ENCODE measurements around the gene PSMD12. TPM values are rescaled to one million over a fixed set of nuclear protein-coding genes. Genes with fewer than 3 reads are reported as not detected.
"Not testable (repeated sequence)": the region's sequence is repeated elsewhere in the genome, so short reads cannot be mapped to it uniquely, and the experiment has no call there.

The PSMD12 gene
- polyA plus RNA-seq, 1 donor from 2014 or later, result 24.1 TPM

DNA sequence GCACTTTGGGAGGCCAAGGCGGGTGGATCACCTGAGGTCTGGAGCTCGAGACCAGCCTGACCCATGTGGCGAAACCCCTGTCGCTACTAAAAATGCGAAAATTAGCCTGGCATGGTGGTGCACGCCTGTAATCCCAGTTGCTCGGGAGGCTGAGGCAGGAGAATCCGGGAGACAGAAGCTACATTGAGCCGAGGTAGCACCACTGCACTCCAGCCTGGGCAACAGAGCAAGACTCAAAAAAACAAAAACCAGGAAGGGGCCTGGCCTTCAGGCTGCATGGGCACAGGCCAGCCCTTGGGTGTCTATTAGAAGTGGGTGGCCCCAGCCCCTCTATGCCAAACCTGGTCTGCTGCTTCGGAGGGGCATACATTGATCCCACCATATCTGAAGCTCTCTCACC is 56.0 kb downstream of the PSMD12 start:
- H2AFZ ChIP-seq (ENCODE audit: low read depth, low read length), result no peak overlapping the region
- H3K36me3 ChIP-seq (ENCODE audit: insufficient read depth, low read length), result no peaks in the 10 kb centered on the region

DNA sequence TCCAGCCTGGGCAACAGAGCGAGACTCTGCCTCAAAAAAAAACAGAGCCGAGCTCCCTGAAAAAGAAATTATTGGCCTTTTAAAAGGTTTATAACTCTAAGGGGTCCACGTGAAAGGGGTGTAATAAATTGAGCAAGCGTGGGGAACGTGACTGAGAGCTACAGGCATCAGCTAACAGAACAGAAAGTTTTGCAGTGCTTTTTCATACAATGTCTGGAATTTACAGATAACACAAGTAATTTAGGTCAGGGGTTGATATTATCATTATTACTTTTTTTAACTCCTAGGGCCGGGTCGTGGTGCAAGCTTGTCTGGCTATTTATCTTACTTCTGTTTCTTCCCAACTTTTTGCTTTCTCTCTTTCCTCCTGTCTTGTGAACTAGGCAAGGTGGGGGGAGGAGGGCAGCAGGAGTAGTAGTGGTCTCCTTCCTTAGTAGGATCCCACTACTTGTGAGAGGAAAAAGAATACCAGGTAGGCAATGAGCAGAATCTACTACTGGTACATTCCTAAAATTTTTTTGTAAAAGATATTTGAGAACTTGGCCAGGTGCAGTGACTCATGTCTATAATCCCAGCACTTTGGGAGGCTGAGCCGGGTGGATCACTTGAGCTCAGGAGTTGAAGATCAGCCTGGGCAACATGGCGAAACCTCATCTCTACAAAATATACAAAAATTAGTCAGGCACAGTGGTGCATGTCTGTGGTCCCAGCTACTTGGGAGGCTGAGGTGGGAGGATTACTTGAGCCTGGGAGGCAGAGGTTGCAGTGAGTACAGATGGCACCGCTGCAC is 60.7 kb downstream of the PSMD12 start:
- H3K27me3 ChIP-seq (ENCODE audit: insufficient read depth, low read depth, low read length); H3K9me2 ChIP-seq (ENCODE audit: insufficient read depth, low read length); H2AFZ ChIP-seq (ENCODE audit: low read depth, low read length); H3K4me2 ChIP-seq (ENCODE audit: low read length); H3K36me3 ChIP-seq (ENCODE audit: insufficient read depth, low read length); H3K4me3 ChIP-seq (ENCODE audit: low read length); H4K20me1 ChIP-seq (ENCODE audit: insufficient read depth); H3K9me3 ChIP-seq (ENCODE audit: low read length); H3K27ac ChIP-seq (ENCODE audit: low read length); H3K9ac ChIP-seq (ENCODE audit: low read length); H3K79me2 ChIP-seq (replicated peaks; ENCODE audit: insufficient read depth, low read length); H3F3A ChIP-seq (ENCODE audit: insufficient read depth, low read length, poor library complexity, severe bottlenecking): not testable (repeated sequence)

More for the DNA sequence above, 56.0 kb downstream of the PSMD12 start:
- Histone ChIP-seq H3K9me2 (ENCODE audit: insufficient read depth, low read length) (no peaks in the 10 kb centered on the region), H3K27ac (ENCODE audit: low read length) (no peak overlapping the region), H3K4me3 (ENCODE audit: low read length) (no peak overlapping the region), H3K9ac (ENCODE audit: low read length) (no peak overlapping the region), H3K9me3 (ENCODE audit: low read length) (no peaks in the 10 kb centered on the region), H3F3A (ENCODE audit: insufficient read depth, low read length, poor library complexity, severe bottlenecking) (no peaks in the 10 kb centered on the region), H3K27me3 (ENCODE audit: insufficient read depth, low read depth, low read length) (no peaks in the 10 kb centered on the region), H4K20me1 (ENCODE audit: insufficient read depth) (no peaks in the 10 kb centered on the region), H3K4me2 (ENCODE audit: low read length) (no peak overlapping the region), H3K79me2 (replicated peaks; ENCODE audit: insufficient read depth, low read length) (no peaks in the 10 kb centered on the region)
- no peak for TF ChIP-seq TAF1 (IDR thresholded peaks at IDR 0.05; ENCODE audit: low read depth)
- no peak for TF ChIP-seq RAD21 (conservative IDR thresholded peaks at IDR 0.05)
- TF ChIP-seq, protein P1, sequence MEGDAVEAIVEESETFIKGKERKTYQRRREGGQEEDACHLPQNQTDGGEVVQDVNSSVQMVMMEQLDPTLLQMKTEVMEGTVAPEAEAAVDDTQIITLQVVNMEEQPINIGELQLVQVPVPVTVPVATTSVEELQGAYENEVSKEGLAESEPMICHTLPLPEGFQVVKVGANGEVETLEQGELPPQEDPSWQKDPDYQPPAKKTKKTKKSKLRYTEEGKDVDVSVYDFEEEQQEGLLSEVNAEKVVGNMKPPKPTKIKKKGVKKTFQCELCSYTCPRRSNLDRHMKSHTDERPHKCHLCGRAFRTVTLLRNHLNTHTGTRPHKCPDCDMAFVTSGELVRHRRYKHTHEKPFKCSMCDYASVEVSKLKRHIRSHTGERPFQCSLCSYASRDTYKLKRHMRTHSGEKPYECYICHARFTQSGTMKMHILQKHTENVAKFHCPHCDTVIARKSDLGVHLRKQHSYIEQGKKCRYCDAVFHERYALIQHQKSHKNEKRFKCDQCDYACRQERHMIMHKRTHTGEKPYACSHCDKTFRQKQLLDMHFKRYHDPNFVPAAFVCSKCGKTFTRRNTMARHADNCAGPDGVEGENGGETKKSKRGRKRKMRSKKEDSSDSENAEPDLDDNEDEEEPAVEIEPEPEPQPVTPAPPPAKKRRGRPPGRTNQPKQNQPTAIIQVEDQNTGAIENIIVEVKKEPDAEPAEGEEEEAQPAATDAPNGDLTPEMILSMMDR (IDR thresholded peaks at IDR 0.05; ENCODE audit: poor library complexity, severe bottlenecking), result no peak
- TF ChIP-seq SMC3 (conservative IDR thresholded peaks at IDR 0.05; ENCODE audit: poor library complexity), result no peak
- TF ChIP-seq EZH2 (IDR thresholded peaks at IDR 0.05; ENCODE audit: borderline replicate concordance, insufficient read depth, low read length, poor library complexity, severe bottlenecking), result no peak
- TF ChIP-seq, protein P2, sequence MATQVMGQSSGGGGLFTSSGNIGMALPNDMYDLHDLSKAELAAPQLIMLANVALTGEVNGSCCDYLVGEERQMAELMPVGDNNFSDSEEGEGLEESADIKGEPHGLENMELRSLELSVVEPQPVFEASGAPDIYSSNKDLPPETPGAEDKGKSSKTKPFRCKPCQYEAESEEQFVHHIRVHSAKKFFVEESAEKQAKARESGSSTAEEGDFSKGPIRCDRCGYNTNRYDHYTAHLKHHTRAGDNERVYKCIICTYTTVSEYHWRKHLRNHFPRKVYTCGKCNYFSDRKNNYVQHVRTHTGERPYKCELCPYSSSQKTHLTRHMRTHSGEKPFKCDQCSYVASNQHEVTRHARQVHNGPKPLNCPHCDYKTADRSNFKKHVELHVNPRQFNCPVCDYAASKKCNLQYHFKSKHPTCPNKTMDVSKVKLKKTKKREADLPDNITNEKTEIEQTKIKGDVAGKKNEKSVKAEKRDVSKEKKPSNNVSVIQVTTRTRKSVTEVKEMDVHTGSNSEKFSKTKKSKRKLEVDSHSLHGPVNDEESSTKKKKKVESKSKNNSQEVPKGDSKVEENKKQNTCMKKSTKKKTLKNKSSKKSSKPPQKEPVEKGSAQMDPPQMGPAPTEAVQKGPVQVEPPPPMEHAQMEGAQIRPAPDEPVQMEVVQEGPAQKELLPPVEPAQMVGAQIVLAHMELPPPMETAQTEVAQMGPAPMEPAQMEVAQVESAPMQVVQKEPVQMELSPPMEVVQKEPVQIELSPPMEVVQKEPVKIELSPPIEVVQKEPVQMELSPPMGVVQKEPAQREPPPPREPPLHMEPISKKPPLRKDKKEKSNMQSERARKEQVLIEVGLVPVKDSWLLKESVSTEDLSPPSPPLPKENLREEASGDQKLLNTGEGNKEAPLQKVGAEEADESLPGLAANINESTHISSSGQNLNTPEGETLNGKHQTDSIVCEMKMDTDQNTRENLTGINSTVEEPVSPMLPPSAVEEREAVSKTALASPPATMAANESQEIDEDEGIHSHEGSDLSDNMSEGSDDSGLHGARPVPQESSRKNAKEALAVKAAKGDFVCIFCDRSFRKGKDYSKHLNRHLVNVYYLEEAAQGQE (IDR thresholded peaks at IDR 0.05; ENCODE audit: borderline replicate concordance), result no peak
- no peak for TF ChIP-seq MXI1 (conservative IDR thresholded peaks at IDR 0.05; ENCODE audit: poor library complexity, severe bottlenecking)
- TF ChIP-seq EP300 (conservative IDR thresholded peaks at IDR 0.05; ENCODE audit: poor library complexity, severe bottlenecking), result no peak
- no peak for TF ChIP-seq POLR2AphosphoS5 (IDR thresholded peaks at IDR 0.05)

Data from neural cell (in vitro differentiated cells).